ENCODE data around the gene FTSJ3. TPM values are rescaled to one million over a fixed set of nuclear protein-coding genes. Genes with fewer than 3 reads are reported as not detected.

The FTSJ3 gene, protein sequence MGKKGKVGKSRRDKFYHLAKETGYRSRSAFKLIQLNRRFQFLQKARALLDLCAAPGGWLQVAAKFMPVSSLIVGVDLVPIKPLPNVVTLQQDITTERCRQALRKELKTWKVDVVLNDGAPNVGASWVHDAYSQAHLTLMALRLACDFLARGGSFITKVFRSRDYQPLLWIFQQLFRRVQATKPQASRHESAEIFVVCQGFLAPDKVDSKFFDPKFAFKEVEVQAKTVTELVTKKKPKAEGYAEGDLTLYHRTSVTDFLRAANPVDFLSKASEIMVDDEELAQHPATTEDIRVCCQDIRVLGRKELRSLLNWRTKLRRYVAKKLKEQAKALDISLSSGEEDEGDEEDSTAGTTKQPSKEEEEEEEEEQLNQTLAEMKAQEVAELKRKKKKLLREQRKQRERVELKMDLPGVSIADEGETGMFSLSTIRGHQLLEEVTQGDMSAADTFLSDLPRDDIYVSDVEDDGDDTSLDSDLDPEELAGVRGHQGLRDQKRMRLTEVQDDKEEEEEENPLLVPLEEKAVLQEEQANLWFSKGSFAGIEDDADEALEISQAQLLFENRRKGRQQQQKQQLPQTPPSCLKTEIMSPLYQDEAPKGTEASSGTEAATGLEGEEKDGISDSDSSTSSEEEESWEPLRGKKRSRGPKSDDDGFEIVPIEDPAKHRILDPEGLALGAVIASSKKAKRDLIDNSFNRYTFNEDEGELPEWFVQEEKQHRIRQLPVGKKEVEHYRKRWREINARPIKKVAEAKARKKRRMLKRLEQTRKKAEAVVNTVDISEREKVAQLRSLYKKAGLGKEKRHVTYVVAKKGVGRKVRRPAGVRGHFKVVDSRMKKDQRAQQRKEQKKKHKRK
- total RNA-seq: 43.4 and 70.3 TPM in 2 replicates

DNA sequence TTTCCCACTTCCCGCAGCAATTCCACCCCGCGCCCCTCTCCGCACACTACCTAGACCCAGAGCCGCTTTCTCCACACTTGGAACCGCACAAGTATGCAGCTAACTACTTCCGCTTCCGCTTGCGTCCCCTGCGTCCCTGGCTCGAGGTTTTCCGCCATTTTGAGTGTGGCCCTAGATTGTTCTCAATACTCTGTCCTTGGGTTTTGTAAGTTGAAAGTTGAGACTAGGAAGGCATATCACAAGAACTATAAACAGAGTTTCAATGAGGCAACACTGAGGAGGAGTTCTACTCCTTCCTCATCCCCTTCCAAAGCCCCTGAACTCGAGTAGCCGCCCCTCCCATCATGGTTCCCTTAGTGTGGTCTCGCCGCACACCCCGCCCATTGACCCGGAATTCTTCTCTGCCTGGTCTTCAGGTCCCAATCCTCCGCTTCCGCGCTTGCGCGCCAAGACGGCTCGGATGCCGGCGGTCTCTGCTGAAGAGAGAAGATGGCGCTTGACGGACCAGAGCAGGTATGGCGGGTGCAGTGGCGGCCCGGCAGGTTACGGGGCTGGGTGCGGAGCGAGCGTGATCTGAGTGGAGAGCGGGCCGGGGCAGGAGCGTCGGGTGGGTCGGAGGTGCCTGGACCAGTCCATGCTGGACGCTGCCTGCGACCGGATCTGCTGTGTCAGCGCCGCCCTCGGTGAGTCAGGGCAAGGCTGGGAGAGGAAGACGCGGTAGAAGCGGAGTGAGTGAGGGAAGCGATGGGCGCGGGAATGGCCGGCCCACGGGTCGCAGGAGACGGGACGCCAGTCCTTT, at the start of gene FTSJ3, which contains the start of gene PSMC5:
FTSJ3 (minus strand) TSS at position 662 of the 799 bp plus-strand sequence. CDS start 761 bp downstream, outside the sequence.
PSMC5 (plus strand) TSS at position 430 of the 799 bp plus-strand sequence; CDS start at position 490, 60 bp downstream.

DNA sequence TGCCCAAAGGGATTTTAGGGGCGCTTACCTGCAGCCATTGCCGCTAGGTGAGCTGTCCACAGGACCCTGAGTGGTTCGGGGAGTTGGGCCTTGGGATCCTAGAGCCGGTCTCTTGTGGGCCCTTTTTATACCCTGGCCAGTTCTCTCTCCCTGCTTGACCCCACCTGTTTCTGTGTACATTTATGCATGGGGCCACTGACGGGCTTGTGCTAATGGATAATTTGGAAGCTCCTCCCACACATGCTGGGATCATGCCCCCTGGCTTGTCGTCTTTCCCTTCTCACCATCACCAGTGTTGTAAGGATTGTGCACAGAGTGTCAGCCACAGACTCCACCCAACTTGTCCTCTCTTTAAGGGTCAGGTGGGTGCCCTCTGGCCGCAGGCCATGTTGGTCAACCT, 46.1 kb upstream of the FTSJ3 start, which contains the start of gene CSH2:
CSH2 (minus strand) TSS at position 101 of the 400 bp plus-strand sequence; CDS start at position 38, 63 bp downstream.

DNA sequence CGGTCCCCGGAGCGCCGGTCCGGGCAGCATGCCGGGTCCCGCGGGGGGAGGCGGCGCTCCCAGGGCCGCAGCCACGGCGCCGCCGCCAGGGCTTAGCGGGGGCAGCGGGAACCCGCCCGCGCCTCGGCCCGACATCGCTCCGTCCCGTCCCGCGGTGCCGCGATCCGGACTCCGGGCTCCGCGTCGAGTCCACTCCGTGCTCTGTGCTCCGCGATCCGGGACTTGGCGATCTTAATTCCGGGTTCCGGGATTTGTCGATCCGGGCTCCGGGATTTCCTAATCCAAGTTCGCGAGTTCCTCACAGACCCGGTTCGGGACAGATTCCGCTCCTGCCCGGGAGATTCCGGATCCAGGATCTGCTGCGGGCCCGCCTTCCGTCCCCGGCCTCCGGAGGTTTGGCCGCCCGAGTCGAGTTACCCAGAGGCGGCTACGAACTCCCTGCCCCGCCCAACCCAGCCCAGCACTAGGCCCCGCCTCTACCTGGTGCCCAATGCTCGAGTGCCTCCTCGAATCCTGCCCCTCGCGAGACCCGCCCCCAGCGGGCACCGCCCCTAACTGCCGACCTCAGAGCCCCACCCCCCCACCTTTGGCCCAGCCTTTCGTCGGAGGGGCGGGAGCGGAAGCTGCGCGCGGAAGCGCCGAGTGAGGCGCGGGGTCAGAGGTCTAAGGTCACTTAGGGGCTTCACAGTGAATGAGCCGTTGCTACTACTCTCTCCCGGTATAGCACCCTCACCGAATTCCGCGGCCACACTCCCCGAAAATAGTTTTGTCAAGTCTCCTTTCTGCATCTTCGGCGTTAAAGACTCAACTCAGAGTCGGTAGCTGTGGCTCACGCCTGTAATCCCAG, 15.3 kb upstream of the FTSJ3 start, which contains the start of gene SMARCD2:
SMARCD2 (minus strand) TSS at position 146 of the 847 bp plus-strand sequence; CDS start at position 135, 11 bp downstream.

DNA sequence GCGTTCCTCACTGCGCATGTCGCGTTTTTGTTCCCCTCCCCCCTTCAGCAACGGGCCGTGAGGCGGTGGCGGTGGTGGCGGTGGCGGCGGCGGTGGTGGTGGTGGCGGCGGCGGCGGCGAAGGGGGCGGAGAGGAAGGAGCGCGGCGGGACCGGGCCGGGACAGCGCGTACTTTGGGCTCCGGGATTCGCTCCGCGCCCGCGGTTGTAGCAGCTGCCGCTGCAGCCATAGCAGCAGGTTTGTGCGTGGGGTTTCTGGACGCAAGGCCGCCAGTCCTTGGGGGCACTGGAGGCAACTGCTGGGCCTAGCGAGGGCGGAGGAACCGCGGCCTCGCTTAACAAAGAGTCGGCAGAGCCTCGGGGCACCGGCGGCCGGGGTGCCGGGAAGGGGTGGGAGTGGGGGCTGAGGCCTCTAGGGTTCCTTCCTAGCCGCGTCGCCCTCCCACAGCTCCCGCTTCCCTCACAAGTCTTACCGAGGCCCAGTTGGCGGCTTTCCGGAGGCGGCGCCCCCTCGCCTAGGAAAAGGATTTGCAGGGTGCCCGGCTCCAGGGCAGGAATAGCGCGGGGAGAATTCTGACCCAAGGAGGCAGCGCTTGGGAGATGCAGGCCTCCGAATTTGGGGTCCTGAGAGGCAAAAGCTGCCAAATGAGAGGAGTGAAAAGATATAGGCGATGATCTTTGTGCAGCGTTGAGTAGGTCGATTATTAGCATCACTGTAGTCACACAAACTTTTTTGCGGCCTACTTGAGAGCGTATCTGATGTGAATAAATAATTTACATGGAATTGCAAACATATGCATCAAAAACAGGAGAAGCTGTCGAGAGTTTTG, 53.1 kb downstream of the FTSJ3 start, which contains the start of gene DDX42:
DDX42 (plus strand) TSS at position 30 of the 828 bp plus-strand sequence. CDS start 12,880 bp downstream, outside the sequence.

GRCh38 chr17:63773272-63774140, 54.0 kb downstream of the FTSJ3 start, which contains the start of gene CCDC47:
TSS of gene CCDC47 (minus strand) at chr17:63773597. CDS start at chr17:63766175, 7,422 bp downstream.

Other genes with a start within 250 kb of the FTSJ3 start
- gene TACO1, start 226.8 kb downstream of the FTSJ3 start, total RNA-seq: 28.8 and 32.6 TPM in 2 replicates
- 23.7 and 27.4 TPM in 2 replicates for gene MAP3K3, start 205.2 kb downstream of the FTSJ3 start, total RNA-seq
- 5.5 and 8.0 TPM in 2 replicates for gene LIMD2, start 127.5 kb downstream of the FTSJ3 start, total RNA-seq
- 22.5 and 32.9 TPM in 2 replicates for gene STRADA, start 85.9 kb downstream of the FTSJ3 start, total RNA-seq
- 25.5 and 31.1 TPM in 2 replicates for gene CCDC47, start 54.1 kb downstream of the FTSJ3 start, total RNA-seq
- gene DDX42, start 53.5 kb downstream of the FTSJ3 start, total RNA-seq: 35.5 and 39.2 TPM in 2 replicates
- gene PSMC5, start 232 bp downstream of the FTSJ3 start, total RNA-seq: 61.3 and 66.9 TPM in 2 replicates
- 112 and 129 TPM in 2 replicates for gene SMARCD2, start 15.0 kb upstream of the FTSJ3 start, total RNA-seq
- gene CSH2, start 46.0 kb upstream of the FTSJ3 start, total RNA-seq: not detected in 2 replicates
- gene GH2, start 54.3 kb upstream of the FTSJ3 start, total RNA-seq: not detected in 2 replicates
- not detected in 2 replicates for gene CSH1, start 68.9 kb upstream of the FTSJ3 start, total RNA-seq
- not detected in 2 replicates for gene CSHL1, start 83.6 kb upstream of the FTSJ3 start, total RNA-seq
- not detected in 2 replicates for gene GH1, start 91.2 kb upstream of the FTSJ3 start, total RNA-seq
- not detected in 2 replicates for gene CD79B, start 104.7 kb upstream of the FTSJ3 start, total RNA-seq
- gene SCN4A, start 145.3 kb upstream of the FTSJ3 start, total RNA-seq: 6.4 TPM in 1 of 2 replicates, not detected in the other
- gene PRR29, start 170.7 kb upstream of the FTSJ3 start, total RNA-seq: under 0.01 TPM in 1 of 2 replicates, not detected in the other
- gene ICAM2, start 193.0 kb upstream of the FTSJ3 start, total RNA-seq: 0.18 TPM in 1 of 2 replicates, not detected in the other